Neural cell (in vitro differentiated cells): Measurements from ENCODE around the gene NAALAD2. TPM values are rescaled to one million over a fixed set of nuclear protein-coding genes. Genes with fewer than 3 reads are reported as not detected.

Experiments
- H2AFZ ChIP-seq: fragments of 200-600, 300-800 bp; sonication (generic), shearing (Covaris generic); 2 replicates; pipeline ENCODE4 v1.6.0; 2014; ENCODE audit warnings: low read depth, mild to moderate bottlenecking, antibody characterized with exemption, low read length, moderate library complexity
- H3F3A ChIP-seq: fragments of 200-600 bp; shearing (Covaris generic); 2 replicates; pipeline ENCODE4 v1.6.1; 2016; ENCODE audit warnings: mild to moderate bottlenecking, moderate library complexity, mixed read lengths, antibody characterized with exemption, low read length; ENCODE audit not compliant: insufficient read depth, poor library complexity, severe bottlenecking
- H3K27ac ChIP-seq: fragments of 200-600, 300-800 bp; sonication (generic), shearing (Covaris generic); 2 replicates; pipeline ENCODE4 v1.5.1; 2014; ENCODE audit warnings: mild to moderate bottlenecking, low read length, moderate library complexity
- H3K27me3 ChIP-seq: fragments of 300-800, 200-600 bp; sonication (generic), shearing (Covaris generic); 2 replicates; pipeline ENCODE4 v1.6.0; 2014; ENCODE audit warnings: mild to moderate bottlenecking, low read depth, low read length, moderate library complexity; ENCODE audit not compliant: insufficient read depth
- H3K36me3 ChIP-seq: fragments of 300-800, 200-600 bp; sonication (generic), shearing (Covaris generic); 2 replicates; pipeline ENCODE4 v1.5.1; 2014; ENCODE audit warnings: mild to moderate bottlenecking, antibody characterized with exemption, low read length, moderate library complexity; ENCODE audit not compliant: insufficient read depth
- H3K4me2 ChIP-seq: fragments of 300-800, 200-600 bp; sonication (generic), shearing (Covaris generic); 2 replicates; pipeline ENCODE4 v1.6.0; 2014; ENCODE audit warnings: mild to moderate bottlenecking, low read length
- H3K4me3 ChIP-seq: fragments of 300-800, 200-600 bp; sonication (generic), shearing (Covaris generic); 2 replicates; pipeline ENCODE4 v1.5.1; 2014; ENCODE audit warnings: mild to moderate bottlenecking, low read length, moderate library complexity
- H3K79me2 ChIP-seq: fragments of 200-600 bp; shearing (Covaris generic); replicated peaks from 2 replicates; pipeline ENCODE4 v1.6.0; 2014; ENCODE audit warnings: mild to moderate bottlenecking, low read length, moderate library complexity; ENCODE audit not compliant: insufficient read depth
- H3K9ac ChIP-seq: fragments of 300-800, 200-600 bp; sonication (generic), shearing (Covaris generic); 2 replicates; pipeline ENCODE4 v1.6.1; 2016; ENCODE audit warnings: mild to moderate bottlenecking, low read length, mixed read lengths
- H3K9me2 ChIP-seq: fragments of 200-600 bp; shearing (Covaris generic); 2 replicates; pipeline ENCODE4 v1.6.1; 2016; ENCODE audit warnings: mild to moderate bottlenecking, low read length, mixed read lengths; ENCODE audit not compliant: insufficient read depth
- H3K9me3 ChIP-seq: fragments of 200-600, 300-800 bp; sonication (generic), shearing (Covaris generic); 2 replicates; pipeline ENCODE4 v1.6.1; 2016; ENCODE audit warnings: mild to moderate bottlenecking, mixed run types, low read length, moderate library complexity, mixed read lengths
- H4K20me1 ChIP-seq: fragments of 200-600 bp; shearing (Covaris generic); 2 replicates; pipeline ENCODE4 v1.6.1; 2016; ENCODE audit warnings: mild to moderate bottlenecking, mixed run types; ENCODE audit not compliant: insufficient read depth
- EP300 ChIP-seq: fragments of 450-650 bp; conservative IDR thresholded peaks from 2 replicates; pipeline ENCODE4 v1.6.1; 2014; ENCODE audit warnings: antibody characterized with exemption, mild to moderate bottlenecking, moderate library complexity; ENCODE audit not compliant: poor library complexity, severe bottlenecking
- EZH2 ChIP-seq: fragments of 200-600, 300-800 bp; shearing (Covaris generic), sonication (generic); IDR thresholded peaks from 2 replicates; pipeline ENCODE4 v1.6.1; 2014; ENCODE audit warnings: antibody characterized with exemption, low read length, borderline replicate concordance, mild to moderate bottlenecking; ENCODE audit not compliant: insufficient read depth, poor library complexity, severe bottlenecking
- MXI1 ChIP-seq: fragments of 450-650 bp; conservative IDR thresholded peaks from 2 replicates; pipeline ENCODE4 v1.6.1; 2014; ENCODE audit warnings: antibody characterized with exemption, mild to moderate bottlenecking; ENCODE audit not compliant: poor library complexity, severe bottlenecking
- POLR2AphosphoS5 ChIP-seq: IDR thresholded peaks from 2 replicates; pipeline ENCODE4 v1.6.1; 2012
- RAD21 ChIP-seq: fragments of 450-650 bp; conservative IDR thresholded peaks from 2 replicates; pipeline ENCODE4 v1.6.1; 2014; ENCODE audit warnings: antibody characterized with exemption, mild to moderate bottlenecking, moderate library complexity
- SMC3 ChIP-seq: fragments of 450-650 bp; conservative IDR thresholded peaks from 2 replicates; pipeline ENCODE4 v1.6.1; 2014; ENCODE audit warnings: antibody characterized with exemption, mild to moderate bottlenecking, moderate library complexity; ENCODE audit not compliant: poor library complexity
- TAF1 ChIP-seq: IDR thresholded peaks from 2 replicates; pipeline ENCODE4 v1.6.1; 2012; ENCODE audit warnings: low read depth
- polyA plus RNA-seq: library from polyadenylated mRNA; depleted of rRNA; stranded (reverse); fragments of >200 nt; gene quantifications from 2 replicates; pipeline ENCODE4 v1.2.3, GENCODE V29; 2014
- TF ChIP-seq, protein P1 (sequence below): fragments of 450-650 bp; IDR thresholded peaks from 2 replicates; pipeline ENCODE4 v1.5.1; 2014; ENCODE audit warnings: antibody characterized with exemption, mild to moderate bottlenecking, moderate library complexity; ENCODE audit not compliant: poor library complexity, severe bottlenecking
- TF ChIP-seq, protein P2 (sequence below): IDR thresholded peaks from 2 replicates; pipeline ENCODE4 v1.6.1; 2012; ENCODE audit warnings: borderline replicate concordance

NAALAD2 gene
- polyA plus RNA-seq, 1 donor from 2014 or later: 19.4 TPM

DNA sequence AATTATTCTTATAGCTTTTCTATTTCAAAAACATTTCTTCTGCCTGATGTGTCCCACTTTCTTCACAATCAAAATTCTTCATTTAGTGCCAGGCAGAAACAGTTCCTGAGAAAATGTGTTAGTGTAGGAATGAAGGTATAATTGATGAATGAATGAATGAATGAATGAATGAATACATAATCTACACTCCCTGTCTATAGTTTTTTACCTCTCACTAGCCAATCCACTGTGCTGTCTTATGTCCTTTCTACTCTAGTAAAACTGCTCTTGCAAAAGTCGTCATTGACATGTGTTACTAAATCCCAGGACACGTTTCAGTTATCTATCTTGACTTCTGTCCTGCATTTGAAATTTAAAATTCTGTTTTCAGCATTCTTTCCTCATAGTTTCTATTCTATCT lies 45.5 kb downstream of the NAALAD2 start:
- Histone ChIP-seq H3K4me3 (no peak overlapping the region), H2AFZ (no peak overlapping the region), H3K27ac (no peak overlapping the region), H3K9ac (no peak overlapping the region), H3K9me2 (no peaks in the 10 kb centered on the region), H3F3A (no peaks in the 10 kb centered on the region), H3K4me2 (no peak overlapping the region), H3K9me3 (no peaks in the 10 kb centered on the region), H3K36me3 (no peaks in the 10 kb centered on the region), H4K20me1 (no peaks in the 10 kb centered on the region), H3K27me3 (no peaks in the 10 kb centered on the region), H3K79me2 (no peaks in the 10 kb centered on the region)
- TF ChIP-seq, protein P1, sequence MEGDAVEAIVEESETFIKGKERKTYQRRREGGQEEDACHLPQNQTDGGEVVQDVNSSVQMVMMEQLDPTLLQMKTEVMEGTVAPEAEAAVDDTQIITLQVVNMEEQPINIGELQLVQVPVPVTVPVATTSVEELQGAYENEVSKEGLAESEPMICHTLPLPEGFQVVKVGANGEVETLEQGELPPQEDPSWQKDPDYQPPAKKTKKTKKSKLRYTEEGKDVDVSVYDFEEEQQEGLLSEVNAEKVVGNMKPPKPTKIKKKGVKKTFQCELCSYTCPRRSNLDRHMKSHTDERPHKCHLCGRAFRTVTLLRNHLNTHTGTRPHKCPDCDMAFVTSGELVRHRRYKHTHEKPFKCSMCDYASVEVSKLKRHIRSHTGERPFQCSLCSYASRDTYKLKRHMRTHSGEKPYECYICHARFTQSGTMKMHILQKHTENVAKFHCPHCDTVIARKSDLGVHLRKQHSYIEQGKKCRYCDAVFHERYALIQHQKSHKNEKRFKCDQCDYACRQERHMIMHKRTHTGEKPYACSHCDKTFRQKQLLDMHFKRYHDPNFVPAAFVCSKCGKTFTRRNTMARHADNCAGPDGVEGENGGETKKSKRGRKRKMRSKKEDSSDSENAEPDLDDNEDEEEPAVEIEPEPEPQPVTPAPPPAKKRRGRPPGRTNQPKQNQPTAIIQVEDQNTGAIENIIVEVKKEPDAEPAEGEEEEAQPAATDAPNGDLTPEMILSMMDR: no peak
- TF ChIP-seq, protein P2, sequence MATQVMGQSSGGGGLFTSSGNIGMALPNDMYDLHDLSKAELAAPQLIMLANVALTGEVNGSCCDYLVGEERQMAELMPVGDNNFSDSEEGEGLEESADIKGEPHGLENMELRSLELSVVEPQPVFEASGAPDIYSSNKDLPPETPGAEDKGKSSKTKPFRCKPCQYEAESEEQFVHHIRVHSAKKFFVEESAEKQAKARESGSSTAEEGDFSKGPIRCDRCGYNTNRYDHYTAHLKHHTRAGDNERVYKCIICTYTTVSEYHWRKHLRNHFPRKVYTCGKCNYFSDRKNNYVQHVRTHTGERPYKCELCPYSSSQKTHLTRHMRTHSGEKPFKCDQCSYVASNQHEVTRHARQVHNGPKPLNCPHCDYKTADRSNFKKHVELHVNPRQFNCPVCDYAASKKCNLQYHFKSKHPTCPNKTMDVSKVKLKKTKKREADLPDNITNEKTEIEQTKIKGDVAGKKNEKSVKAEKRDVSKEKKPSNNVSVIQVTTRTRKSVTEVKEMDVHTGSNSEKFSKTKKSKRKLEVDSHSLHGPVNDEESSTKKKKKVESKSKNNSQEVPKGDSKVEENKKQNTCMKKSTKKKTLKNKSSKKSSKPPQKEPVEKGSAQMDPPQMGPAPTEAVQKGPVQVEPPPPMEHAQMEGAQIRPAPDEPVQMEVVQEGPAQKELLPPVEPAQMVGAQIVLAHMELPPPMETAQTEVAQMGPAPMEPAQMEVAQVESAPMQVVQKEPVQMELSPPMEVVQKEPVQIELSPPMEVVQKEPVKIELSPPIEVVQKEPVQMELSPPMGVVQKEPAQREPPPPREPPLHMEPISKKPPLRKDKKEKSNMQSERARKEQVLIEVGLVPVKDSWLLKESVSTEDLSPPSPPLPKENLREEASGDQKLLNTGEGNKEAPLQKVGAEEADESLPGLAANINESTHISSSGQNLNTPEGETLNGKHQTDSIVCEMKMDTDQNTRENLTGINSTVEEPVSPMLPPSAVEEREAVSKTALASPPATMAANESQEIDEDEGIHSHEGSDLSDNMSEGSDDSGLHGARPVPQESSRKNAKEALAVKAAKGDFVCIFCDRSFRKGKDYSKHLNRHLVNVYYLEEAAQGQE: no peak
- no peak for TF ChIP-seq EP300
- TF ChIP-seq MXI1: no peak

DNA sequence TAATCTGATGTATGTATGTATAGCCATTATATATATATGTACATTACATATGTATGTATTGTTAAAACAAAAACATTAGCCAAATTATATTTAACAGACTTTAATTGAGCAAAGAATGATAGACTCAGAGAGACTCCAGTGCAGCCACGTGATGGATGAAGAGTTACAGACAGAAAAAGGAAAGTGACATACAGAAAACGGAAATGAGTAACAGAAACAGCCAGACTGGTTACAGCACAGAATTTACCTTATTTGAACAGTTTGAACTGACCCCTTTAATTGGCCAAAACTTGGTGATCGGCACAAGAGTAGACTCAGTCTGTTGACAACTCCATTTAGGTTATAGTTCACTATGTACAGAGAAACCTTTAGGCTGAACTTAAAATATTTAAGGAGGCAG lies 53.4 kb downstream of the NAALAD2 start:
- Histone ChIP-seq H3K9me2 (no peaks in the 10 kb centered on the region), H3K27ac (no peak overlapping the region), H3K79me2 (no peaks in the 10 kb centered on the region), H3K9ac (no peak overlapping the region), H3K4me3 (no peak overlapping the region), H3K27me3 (no peaks in the 10 kb centered on the region), H2AFZ (no peak overlapping the region), H3K9me3 (no peaks in the 10 kb centered on the region), H3K4me2 (no peak overlapping the region), H3F3A (no peaks in the 10 kb centered on the region), H3K36me3 (no peaks in the 10 kb centered on the region), H4K20me1 (no peaks in the 10 kb centered on the region)
- TF ChIP-seq EP300 (no peak), MXI1 (no peak), RAD21 (no peak), EZH2 (no peak), SMC3 (no peak), TAF1 (no peak), POLR2AphosphoS5 (no peak)
- TF ChIP-seq, protein P1: no peak
- TF ChIP-seq, protein P2: no peak
